ENCODE results near the gene THAP4.

- TF ChIP-seq YY1 (IDR thresholded peaks at IDR 0.05; ENCODE audit: extremely low read depth, insufficient replicate concordance, low read depth, low read length) (no peak), POLR2AphosphoS5 (IDR thresholded peaks at IDR 0.05; ENCODE audit: low read depth, low read length) (no peak), SIN3A (IDR thresholded peaks at IDR 0.05; ENCODE audit: low read depth) (no peak), EZH2phosphoT487 (IDR thresholded peaks at IDR 0.05; ENCODE audit: borderline replicate concordance) (no peak), EZH2 (IDR thresholded peaks at IDR 0.05) (no peak), ZNF274 (IDR thresholded peaks at IDR 0.05; ENCODE audit: low read depth, low read length) (no peak), TCF7L2 (IDR thresholded peaks at IDR 0.05; ENCODE audit: borderline replicate concordance, extremely low read depth, insufficient read depth, insufficient read length) (no peak), CEBPB (IDR thresholded peaks at IDR 0.05; ENCODE audit: low read depth) (no peak), EGR1 (IDR thresholded peaks at IDR 0.05; ENCODE audit: low read depth) (no peak)
- TF ChIP-seq, protein P1, sequence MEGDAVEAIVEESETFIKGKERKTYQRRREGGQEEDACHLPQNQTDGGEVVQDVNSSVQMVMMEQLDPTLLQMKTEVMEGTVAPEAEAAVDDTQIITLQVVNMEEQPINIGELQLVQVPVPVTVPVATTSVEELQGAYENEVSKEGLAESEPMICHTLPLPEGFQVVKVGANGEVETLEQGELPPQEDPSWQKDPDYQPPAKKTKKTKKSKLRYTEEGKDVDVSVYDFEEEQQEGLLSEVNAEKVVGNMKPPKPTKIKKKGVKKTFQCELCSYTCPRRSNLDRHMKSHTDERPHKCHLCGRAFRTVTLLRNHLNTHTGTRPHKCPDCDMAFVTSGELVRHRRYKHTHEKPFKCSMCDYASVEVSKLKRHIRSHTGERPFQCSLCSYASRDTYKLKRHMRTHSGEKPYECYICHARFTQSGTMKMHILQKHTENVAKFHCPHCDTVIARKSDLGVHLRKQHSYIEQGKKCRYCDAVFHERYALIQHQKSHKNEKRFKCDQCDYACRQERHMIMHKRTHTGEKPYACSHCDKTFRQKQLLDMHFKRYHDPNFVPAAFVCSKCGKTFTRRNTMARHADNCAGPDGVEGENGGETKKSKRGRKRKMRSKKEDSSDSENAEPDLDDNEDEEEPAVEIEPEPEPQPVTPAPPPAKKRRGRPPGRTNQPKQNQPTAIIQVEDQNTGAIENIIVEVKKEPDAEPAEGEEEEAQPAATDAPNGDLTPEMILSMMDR (IDR thresholded peaks at IDR 0.05 in 2 of 3, conservative IDR thresholded peaks at IDR 0.05 in 1 of 3; ENCODE audit: borderline replicate concordance in 1 of 3, insufficient read depth in 1 of 3, low read depth in 2 of 3, low read length in 2 of 3), result no peak
- TF ChIP-seq, protein P2, sequence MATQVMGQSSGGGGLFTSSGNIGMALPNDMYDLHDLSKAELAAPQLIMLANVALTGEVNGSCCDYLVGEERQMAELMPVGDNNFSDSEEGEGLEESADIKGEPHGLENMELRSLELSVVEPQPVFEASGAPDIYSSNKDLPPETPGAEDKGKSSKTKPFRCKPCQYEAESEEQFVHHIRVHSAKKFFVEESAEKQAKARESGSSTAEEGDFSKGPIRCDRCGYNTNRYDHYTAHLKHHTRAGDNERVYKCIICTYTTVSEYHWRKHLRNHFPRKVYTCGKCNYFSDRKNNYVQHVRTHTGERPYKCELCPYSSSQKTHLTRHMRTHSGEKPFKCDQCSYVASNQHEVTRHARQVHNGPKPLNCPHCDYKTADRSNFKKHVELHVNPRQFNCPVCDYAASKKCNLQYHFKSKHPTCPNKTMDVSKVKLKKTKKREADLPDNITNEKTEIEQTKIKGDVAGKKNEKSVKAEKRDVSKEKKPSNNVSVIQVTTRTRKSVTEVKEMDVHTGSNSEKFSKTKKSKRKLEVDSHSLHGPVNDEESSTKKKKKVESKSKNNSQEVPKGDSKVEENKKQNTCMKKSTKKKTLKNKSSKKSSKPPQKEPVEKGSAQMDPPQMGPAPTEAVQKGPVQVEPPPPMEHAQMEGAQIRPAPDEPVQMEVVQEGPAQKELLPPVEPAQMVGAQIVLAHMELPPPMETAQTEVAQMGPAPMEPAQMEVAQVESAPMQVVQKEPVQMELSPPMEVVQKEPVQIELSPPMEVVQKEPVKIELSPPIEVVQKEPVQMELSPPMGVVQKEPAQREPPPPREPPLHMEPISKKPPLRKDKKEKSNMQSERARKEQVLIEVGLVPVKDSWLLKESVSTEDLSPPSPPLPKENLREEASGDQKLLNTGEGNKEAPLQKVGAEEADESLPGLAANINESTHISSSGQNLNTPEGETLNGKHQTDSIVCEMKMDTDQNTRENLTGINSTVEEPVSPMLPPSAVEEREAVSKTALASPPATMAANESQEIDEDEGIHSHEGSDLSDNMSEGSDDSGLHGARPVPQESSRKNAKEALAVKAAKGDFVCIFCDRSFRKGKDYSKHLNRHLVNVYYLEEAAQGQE (IDR thresholded peaks at IDR 0.05; ENCODE audit: low read depth), result no peak
- TF ChIP-seq, protein P3, sequence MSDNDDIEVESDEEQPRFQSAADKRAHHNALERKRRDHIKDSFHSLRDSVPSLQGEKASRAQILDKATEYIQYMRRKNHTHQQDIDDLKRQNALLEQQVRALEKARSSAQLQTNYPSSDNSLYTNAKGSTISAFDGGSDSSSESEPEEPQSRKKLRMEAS (IDR thresholded peaks at IDR 0.05), result no peak
Measured at GRCh38 chr2:241619597-241620418, 17.1 kb downstream of the THAP4 start.

All from HCT116 (cell line).